H1 (cell line): ENCODE measurements around the gene XDH. TPM values are rescaled to one million over a fixed set of nuclear protein-coding genes. Genes with fewer than 3 reads are reported as not detected.

Experiments used
- CEBPB ChIP-seq: IDR thresholded peaks from 2 replicates; pipeline ENCODE4 v1.6.1; 2012; ENCODE audit warnings: low read depth, low read length
- CHD7 ChIP-seq: fragments of 300-600 bp; sonication (generic); IDR thresholded peaks from 2 replicates; pipeline ENCODE4 v1.7.1; 2012; ENCODE audit warnings: low read length, moderate library complexity, mild to moderate bottlenecking, inconsistent platforms; ENCODE audit not compliant: insufficient replicate concordance
- CTBP2 ChIP-seq: IDR thresholded peaks from 2 replicates; pipeline ENCODE4 v1.7.0; 2011; ENCODE audit warnings: borderline replicate concordance, mild to moderate bottlenecking, moderate library complexity, mixed read lengths, low read length; ENCODE audit not compliant: insufficient read depth, insufficient read length
- NRF1 ChIP-seq: IDR thresholded peaks from 2 replicates; pipeline ENCODE4 v1.6.1; 2011; ENCODE audit warnings: mild to moderate bottlenecking, low read depth, low read length, improper control_type of control experiment
- SAP30 ChIP-seq: fragments of 300-600 bp; sonication (generic); IDR thresholded peaks from 2 replicates; pipeline ENCODE4 v1.7.1; 2012; ENCODE audit warnings: low read length, moderate library complexity, mild to moderate bottlenecking, inconsistent platforms; ENCODE audit not compliant: insufficient read depth, insufficient replicate concordance
- SIX5 ChIP-seq: IDR thresholded peaks from 2 replicates; pipeline ENCODE4 v1.6.1; 2011; ENCODE audit warnings: mild to moderate bottlenecking, low read depth, low read length
- TBP ChIP-seq: IDR thresholded peaks from 2 replicates; pipeline ENCODE4 v1.6.1; 2011; ENCODE audit warnings: low read depth, low read length, improper control_type of control experiment
- polyA plus RNA-seq, 7 experiments: library from polyadenylated mRNA; depleted of rRNA in 3 of 7; stranded (reverse) in 5 of 7; unstranded in 2 of 7; fragments of >200 nt in 5 of 7; fragments of 200-250 nt in 2 of 7; gene quantifications; 1 replicate in 5 of 7; 2 replicates in 1 of 7; 4 replicates in 1 of 7; pipeline versions ENCODE4 v1.2.1 to v1.2.3, GENCODE V29; 2011 to 2013; ENCODE audit warnings: missing spikeins in 2 of 7, mixed read lengths in 2 of 7
- total RNA-seq: library from RNA; stranded (reverse); fragmentation: NEBNext Ultra II Directional; extraction: Animal tissue kit (Norgen Biotek cat#: 25700); gene quantifications from 2 replicates; pipeline ENCODE4 v1.2.1, GENCODE V29; 2021

Gene XDH
- total and polyA plus RNA-seq, 2 of the 8 experiments (the other 6 are each of a cell fraction or from before 2014, with no cell fraction given): 0.68 to 1.2 TPM

- TF ChIP-seq CHD7: no peak
- no peak for TF ChIP-seq SIX5
- no peak for TF ChIP-seq SAP30
- TF ChIP-seq CTBP2: no peak
- no peak for TF ChIP-seq NRF1
- no peak for TF ChIP-seq CEBPB
- TF ChIP-seq TBP: no peak
These were observed 65.9 kb downstream of the XDH start (continued) for GRCh38 chr2:31348618-31349017.
